ENCODE measurements around the gene MEIS3.
"Not testable (repeated sequence)": the region's sequence is repeated elsewhere in the genome, so short reads cannot be mapped to it uniquely, and the experiment has no call there.

MEIS3 gene

GRCh38 chr19:47417107-47417745 lies 2.1 kb downstream of the MEIS3 start:
- no peak for DNase-seq (ENCODE audit: low read depth in 1 of 2, low spot score in 1 of 2)

- no peak for DNase-seq (ENCODE audit: low read depth in 1 of 2, low spot score in 1 of 2)
Measured at GRCh38 chr19:47416643-47416985, 2.7 kb downstream of the MEIS3 start.

GRCh38 chr19:47415953-47416642 lies 3.2 kb downstream of the MEIS3 start:
- DNase-seq (ENCODE audit: low read depth in 1 of 2, low spot score in 1 of 2) = no peak

- DNase-seq (ENCODE audit: low read depth in 1 of 2, low spot score in 1 of 2) = no peak
Measured at GRCh38 chr19:47414469-47414868, 4.9 kb downstream of the MEIS3 start.

- no peak for DNase-seq (ENCODE audit: low read depth in 1 of 2, low spot score in 1 of 2)
Measured at GRCh38 chr19:47413941-47414340, 5.4 kb downstream of the MEIS3 start.

GRCh38 chr19:47411696-47412095 lies 7.6 kb downstream of the MEIS3 start:
- DNase-seq (ENCODE audit: low read depth in 1 of 2, low spot score in 1 of 2) = not testable (repeated sequence)

GRCh38 chr19:47411101-47411500 lies 8.2 kb downstream of the MEIS3 start:
- no peak for DNase-seq (ENCODE audit: low read depth in 1 of 2, low spot score in 1 of 2)

GRCh38 chr19:47408156-47408938 lies 11.0 kb downstream of the MEIS3 start:
- DNase-seq (ENCODE audit: low read depth in 1 of 2, low spot score in 1 of 2) = no peak

- DNase-seq (ENCODE audit: low read depth in 1 of 2, low spot score in 1 of 2) = no peak
Measured at GRCh38 chr19:47407417-47407774, 11.9 kb downstream of the MEIS3 start.

- DNase-seq (ENCODE audit: low read depth in 1 of 2, low spot score in 1 of 2) = no peak
Measured at GRCh38 chr19:47406711-47407416, 12.5 kb downstream of the MEIS3 start.

GRCh38 chr19:47405854-47406417 lies 13.4 kb downstream of the MEIS3 start:
- no peak for DNase-seq (ENCODE audit: low read depth in 1 of 2, low spot score in 1 of 2)

GRCh38 chr19:47405197-47405550 lies 14.2 kb downstream of the MEIS3 start:
- no peak for DNase-seq (ENCODE audit: low read depth in 1 of 2, low spot score in 1 of 2)

- no peak for DNase-seq (ENCODE audit: low read depth in 1 of 2, low spot score in 1 of 2)
Measured at GRCh38 chr19:47404334-47405196, 14.8 kb downstream of the MEIS3 start.

GRCh38 chr19:47402504-47402903 lies 16.8 kb downstream of the MEIS3 start:
- DNase-seq (ENCODE audit: low read depth in 1 of 2, low spot score in 1 of 2) = no peak

GRCh38 chr19:47398707-47399597 lies 20.4 kb downstream of the MEIS3 start:
- no peak for DNase-seq (ENCODE audit: low read depth in 1 of 2, low spot score in 1 of 2)

GRCh38 chr19:47391510-47392223 lies 27.7 kb downstream of the MEIS3 start:
- DNase-seq (ENCODE audit: low read depth in 1 of 2, low spot score in 1 of 2) = peak; percentile 59 to 73

- no peak for DNase-seq (ENCODE audit: low read depth in 1 of 2, low spot score in 1 of 2)
Measured at GRCh38 chr19:47390533-47391488, 28.5 kb downstream of the MEIS3 start.

GRCh38 chr19:47389150-47389556 lies 30.2 kb downstream of the MEIS3 start:
- DNase-seq (ENCODE audit: low read depth in 1 of 2, low spot score in 1 of 2) = no peak
